Lower leg skin (tissue), 3 donors: ENCODE measurements around the gene PKN2.

Source experiments
- CTCF ChIP-seq, 3 donors: fragments of 450-650 bp; IDR thresholded peaks; one replicate each; pipeline ENCODE4 v1.5.1; 2016; ENCODE audit warnings: antibody characterized with exemption in 3 of 3, mild to moderate bottlenecking in 3 of 3, moderate library complexity in 2 of 3
- POLR2A ChIP-seq, 2 donors: fragments of 450-650 bp; IDR thresholded peaks; one replicate each; pipeline ENCODE4 v1.6.1; 2016 to 2017; ENCODE audit warnings: antibody characterized with exemption in 2 of 2, mild to moderate bottlenecking in 1 of 2, moderate library complexity in 1 of 2

GRCh38 chr1:88777604-88778149, 93.6 kb downstream of the PKN2 start:
- TF ChIP-seq CTCF (IDR thresholded peaks at IDR 0.05) (no peak), POLR2A (IDR thresholded peaks at IDR 0.05) (no peak)
